CD4-positive, alpha-beta T cell treated with Interleukin-2 at 100 ng/mL for 4 hours (primary cell): Measurements from ENCODE around the gene AP5Z1.

Source experiments
- DNase-seq: peaks from one replicate; pipeline ENCODE4 v3.0.0-alpha.2; 2020; ENCODE audit warnings: low spot score

The AP5Z1 gene, protein sequence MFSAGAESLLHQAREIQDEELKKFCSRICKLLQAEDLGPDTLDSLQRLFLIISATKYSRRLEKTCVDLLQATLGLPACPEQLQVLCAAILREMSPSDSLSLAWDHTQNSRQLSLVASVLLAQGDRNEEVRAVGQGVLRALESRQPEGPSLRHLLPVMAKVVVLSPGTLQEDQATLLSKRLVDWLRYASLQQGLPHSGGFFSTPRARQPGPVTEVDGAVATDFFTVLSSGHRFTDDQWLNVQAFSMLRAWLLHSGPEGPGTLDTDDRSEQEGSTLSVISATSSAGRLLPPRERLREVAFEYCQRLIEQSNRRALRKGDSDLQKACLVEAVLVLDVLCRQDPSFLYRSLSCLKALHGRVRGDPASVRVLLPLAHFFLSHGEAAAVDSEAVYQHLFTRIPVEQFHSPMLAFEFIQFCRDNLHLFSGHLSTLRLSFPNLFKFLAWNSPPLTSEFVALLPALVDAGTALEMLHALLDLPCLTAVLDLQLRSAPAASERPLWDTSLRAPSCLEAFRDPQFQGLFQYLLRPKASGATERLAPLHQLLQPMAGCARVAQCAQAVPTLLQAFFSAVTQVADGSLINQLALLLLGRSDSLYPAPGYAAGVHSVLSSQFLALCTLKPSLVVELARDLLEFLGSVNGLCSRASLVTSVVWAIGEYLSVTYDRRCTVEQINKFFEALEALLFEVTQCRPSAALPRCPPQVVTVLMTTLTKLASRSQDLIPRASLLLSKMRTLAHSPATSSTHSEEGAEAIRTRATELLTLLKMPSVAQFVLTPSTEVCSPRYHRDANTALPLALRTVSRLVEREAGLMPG

GRCh38 chr7:4775250-4775847 lies at the start of gene AP5Z1:
Gene AP5Z1 (plus strand): TSS chr7:4775623. CDS start chr7:4775716, 93 bp downstream.
- DNase-seq, result peak; percentile 95

DNA sequence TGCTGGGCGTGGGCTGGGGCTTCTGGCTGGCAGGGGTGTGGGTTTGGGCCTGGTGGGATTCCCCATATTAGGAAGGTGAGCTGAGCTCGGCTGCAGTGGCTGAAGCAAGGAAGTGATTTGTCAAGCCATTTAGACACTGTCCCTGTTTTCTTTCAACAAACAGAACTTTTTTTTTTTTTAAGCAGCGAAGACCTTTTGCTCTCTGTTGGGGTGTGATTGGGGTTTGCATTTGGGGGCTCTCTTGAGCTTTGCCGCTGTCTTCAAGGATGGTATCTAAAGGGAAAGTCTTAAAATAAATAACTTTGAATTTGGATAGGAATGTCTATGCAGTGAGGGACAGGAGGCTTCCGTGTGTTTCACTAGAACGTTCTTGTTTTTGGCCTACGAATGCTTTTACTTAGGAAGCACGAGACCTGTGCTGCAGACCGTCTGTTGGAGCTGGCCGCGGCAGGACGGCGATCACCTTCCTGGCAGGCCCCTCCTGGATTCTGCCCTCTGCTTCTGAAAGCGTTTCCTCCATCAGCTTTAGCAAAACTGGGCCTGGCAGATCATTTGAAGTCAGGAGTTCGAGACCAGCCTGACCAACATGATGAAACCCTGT lies 49.5 kb upstream of the AP5Z1 start:
- no peak for DNase-seq

- no peak for DNase-seq
These were observed 48.9 kb upstream of the AP5Z1 start for GRCh38 chr7:4726566-4726965.

GRCh38 chr7:4727914-4728705 lies 47.3 kb upstream of the AP5Z1 start:
- no peak for DNase-seq

GRCh38 chr7:4729266-4729665 lies 46.2 kb upstream of the AP5Z1 start:
- DNase-seq, result no peak

- DNase-seq, result no peak
These were observed 45.1 kb upstream of the AP5Z1 start for GRCh38 chr7:4730276-4730675.

GRCh38 chr7:4730971-4731370 lies 44.5 kb upstream of the AP5Z1 start:
- no peak for DNase-seq

- no peak for DNase-seq
These were observed 43.6 kb upstream of the AP5Z1 start for GRCh38 chr7:4731803-4732202.

- no peak for DNase-seq
These were observed 41.4 kb upstream of the AP5Z1 start for GRCh38 chr7:4733936-4734528.

DNA sequence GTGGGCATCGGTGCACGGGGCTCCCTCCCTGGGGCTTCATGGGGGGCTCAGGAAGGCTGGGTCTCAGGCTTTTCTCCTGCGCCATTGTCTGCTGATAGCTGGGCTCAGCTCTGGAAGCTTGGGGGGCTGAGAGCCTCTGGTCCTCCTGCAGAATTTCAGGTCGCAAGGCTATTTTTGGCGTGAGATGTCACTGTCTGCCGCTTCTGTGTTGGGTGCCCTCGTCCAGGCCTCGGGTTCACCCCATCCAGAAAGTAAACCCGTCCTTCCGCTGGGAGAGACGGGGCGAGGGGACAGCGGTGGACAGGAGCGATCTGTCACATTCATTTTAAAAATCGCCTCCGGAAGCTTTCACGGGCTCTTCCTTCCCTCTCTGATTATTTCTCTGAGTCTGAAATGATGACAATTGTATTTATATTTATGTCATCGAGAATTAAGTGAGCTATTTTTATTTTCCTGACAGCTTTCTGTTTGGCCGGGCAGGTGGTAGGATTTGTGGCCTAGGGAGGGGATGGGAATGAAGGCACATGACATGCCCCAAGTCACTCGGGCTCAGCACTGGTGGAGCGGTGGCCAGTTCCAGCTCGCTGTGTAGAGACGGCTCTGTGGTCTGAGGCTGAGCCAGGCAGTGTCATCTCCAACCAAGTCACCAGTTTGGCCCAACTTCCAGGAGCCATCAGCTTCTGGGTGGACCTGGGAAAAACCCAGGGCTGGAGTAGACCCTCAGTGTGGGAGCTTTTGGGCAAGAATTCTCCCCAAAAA lies 40.7 kb upstream of the AP5Z1 start:
- DNase-seq, result no peak

GRCh38 chr7:4737300-4737699 lies 38.1 kb upstream of the AP5Z1 start:
- DNase-seq, result no peak

GRCh38 chr7:4738711-4739527 lies 36.5 kb upstream of the AP5Z1 start:
- DNase-seq, result no peak

DNA sequence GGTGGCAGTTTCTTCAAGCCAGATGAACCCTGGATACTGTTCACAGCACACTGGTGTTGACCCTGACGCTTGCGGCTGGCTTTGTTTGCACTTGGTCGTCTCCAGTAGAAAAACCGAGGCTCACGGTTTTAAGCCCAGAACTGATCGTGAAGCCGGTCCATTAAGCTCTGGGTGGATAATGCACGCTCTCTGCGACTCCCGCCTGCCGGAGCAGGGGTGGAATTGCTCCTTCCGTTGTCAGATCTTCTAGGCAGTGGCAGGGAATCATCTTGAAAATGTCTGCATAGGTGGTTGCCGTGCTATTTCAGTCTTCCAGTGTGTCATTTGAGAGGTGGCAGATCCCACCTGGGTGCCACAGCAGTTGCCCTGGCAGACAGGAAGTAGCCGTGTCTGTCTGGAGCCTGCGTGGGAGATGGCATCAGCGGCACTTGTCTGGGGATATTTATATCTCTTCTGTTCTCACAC lies 35.9 kb upstream of the AP5Z1 start:
- DNase-seq, result peak; percentile 31

GRCh38 chr7:4740796-4741195 lies 34.6 kb upstream of the AP5Z1 start:
- no peak for DNase-seq

DNA sequence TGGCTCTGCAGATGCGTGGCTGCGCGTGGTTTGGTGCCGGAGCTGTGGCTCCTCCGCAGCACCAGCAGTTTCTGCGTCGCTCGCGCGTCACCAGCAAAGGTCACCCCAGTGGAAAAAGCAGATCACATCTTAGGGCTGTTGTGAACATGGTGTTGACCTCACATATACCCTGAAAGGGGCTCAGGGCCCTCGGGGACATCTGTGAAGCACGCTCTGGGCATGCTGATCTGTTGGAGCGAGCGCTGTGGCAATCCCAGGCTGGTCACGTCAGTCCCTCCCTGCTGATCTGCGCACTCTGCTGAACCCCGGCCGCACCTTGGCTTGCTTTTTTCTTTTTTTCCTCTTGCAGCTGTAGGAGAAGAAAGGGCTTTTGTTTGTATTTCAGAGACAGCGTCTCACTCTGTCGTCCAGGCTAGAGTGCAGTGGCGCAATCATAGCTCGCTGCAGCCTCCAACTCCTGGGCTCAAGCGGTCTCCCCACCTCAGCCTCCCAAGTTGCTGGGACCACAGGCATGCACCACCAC lies 33.3 kb upstream of the AP5Z1 start:
- no peak for DNase-seq

- no peak for DNase-seq
These were observed 32.6 kb upstream of the AP5Z1 start for GRCh38 chr7:4742852-4743251.

GRCh38 chr7:4744391-4745264 lies 30.8 kb upstream of the AP5Z1 start:
- peak; percentile 75 for DNase-seq

- DNase-seq, result peak; percentile 56
These were observed 30.0 kb upstream of the AP5Z1 start for GRCh38 chr7:4745265-4745919.
